GM18519 (cell line): ENCODE measurements around the gene IFNLR1.
"Not testable (repeated sequence)": the region's sequence is repeated elsewhere in the genome, so short reads cannot be mapped to it uniquely, and the experiment has no call there.

Experiments
- ATAC-seq: cut with Tn5 transposase; IDR thresholded peaks from one replicate; pipeline ENCODE4 v1.9.1; 2021; ENCODE audit warnings: mild to moderate bottlenecking, moderate library complexity; ENCODE audit not compliant: unreplicated experiment, low FRiP score

IFNLR1 gene

DNA sequence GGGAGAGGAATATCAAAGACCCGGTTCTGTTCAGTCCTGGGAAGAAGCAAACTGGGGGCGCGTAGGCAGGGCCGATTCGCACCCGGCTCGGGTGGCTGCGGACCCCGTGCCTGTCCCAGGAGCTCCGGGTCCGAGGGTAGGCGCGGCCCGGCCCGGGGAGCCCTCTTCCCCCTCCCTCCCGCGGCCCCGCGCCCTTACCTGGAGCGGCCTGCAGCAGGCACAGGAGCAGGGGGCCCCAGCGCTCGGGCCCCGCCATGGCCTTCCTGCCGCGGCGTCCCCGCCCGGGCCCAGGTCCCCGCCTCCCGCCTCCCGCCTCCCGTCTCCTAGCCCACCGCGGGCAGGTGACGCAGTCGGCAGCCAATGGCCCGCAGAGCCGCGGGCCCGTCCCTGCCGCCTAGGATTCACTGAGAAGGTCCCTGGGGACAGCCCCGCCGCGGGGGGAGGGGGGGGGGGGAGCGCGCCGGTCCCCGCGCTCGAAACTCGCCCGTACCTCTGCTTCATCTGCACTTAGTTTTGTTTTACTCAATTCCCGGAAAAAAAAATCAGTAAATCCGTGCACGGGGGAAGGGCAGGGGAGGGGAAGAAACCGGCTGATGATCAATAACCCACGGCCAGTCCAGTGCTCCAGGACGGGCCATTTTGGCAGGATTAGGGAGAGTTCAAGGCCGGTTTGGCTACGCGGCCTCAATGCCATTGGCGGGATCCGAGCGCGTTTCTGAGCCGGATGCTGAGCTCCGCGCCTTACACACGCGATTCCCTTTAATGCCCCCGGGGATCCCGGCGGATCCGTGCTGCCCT, at the start of gene IFNLR1:
Gene IFNLR1, minus strand, starts transcription at position 297 of the 798 bp plus-strand sequence. Its CDS starts 41 bp downstream, at position 256.
- no peak for ATAC-seq

GRCh38 chr1:24235921-24236788, 49.1 kb upstream of the IFNLR1 start:
- ATAC-seq = no peak

GRCh38 chr1:24233684-24234600, 46.9 kb upstream of the IFNLR1 start:
- ATAC-seq = no peak

GRCh38 chr1:24231701-24232100, 44.6 kb upstream of the IFNLR1 start:
- ATAC-seq = no peak

- no peak for ATAC-seq
Measured at GRCh38 chr1:24228311-24228710, 41.2 kb upstream of the IFNLR1 start.

DNA sequence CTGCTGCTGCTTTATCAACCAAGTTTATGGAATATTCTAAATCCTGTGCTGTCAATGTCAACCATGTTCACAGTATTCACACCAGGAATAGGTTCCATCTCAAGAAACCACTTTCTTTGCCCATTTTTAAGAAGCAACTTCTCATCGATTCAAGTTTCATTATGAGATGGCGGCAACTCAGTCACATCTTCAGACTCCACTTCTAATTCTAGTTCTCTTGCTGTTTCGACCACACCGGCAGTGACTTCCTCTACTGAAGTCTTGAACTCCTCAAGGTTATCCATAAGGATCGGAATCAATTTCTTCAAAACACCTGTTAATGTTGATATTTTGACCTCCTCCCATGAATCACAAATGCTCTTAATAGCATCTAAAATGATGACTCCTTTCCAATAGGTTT, 39.7 kb upstream of the IFNLR1 start:
- no peak for ATAC-seq

- ATAC-seq = no peak
Measured at GRCh38 chr1:24224761-24225160, 37.7 kb upstream of the IFNLR1 start.

GRCh38 chr1:24224086-24224485, 37.0 kb upstream of the IFNLR1 start:
- ATAC-seq = no peak

DNA sequence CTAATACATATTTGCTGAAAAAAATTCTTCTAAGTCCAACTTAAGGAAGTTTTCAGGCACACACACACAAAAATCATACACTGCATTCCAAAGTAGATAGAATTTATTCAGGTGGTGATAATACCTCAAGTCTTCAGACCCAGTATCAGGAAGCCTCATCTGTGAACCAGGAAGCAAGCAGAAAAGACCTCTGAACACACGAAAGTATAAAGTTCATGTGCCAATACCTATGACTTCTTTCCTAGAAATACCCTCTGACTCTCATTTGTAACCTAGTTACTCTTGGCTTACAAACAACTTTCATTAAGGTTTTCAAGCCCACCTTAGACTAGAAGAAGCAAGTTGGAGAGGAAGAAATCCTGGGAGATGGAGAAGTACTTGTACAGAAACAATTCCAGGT, 35.7 kb upstream of the IFNLR1 start:
- no peak for ATAC-seq

DNA sequence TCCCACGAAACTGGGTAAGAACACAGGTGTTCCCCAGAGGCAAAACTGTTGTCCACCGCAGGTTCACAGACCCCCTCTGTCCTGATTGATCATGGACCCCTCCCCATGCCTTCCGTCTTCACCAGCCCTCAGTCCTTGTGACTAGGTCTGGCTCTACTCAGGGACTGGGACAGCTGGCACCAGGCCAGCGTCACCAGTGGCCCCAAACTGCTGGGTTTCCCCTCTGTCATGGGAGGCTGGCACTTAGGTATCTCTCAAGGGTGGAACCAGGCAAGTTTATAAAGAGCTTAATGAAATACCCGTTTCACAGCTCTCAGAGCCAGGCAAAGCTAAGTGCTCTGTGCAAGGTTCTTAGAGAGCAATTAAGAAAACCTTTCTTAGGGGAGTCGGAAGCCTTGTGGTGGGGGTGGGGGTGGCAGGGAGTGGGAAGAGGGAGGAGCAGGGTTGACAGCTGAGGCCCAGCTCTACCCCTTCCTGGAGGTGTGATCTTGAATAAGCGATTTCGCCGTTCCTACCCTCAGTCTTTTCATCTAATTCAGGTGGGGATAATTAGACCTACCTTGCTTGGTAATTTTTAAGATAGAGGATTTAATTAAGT, 35.0 kb upstream of the IFNLR1 start:
- no peak for ATAC-seq

- no peak for ATAC-seq
Measured at GRCh38 chr1:24221246-24221645, 34.2 kb upstream of the IFNLR1 start.

GRCh38 chr1:24216276-24217074, 29.4 kb upstream of the IFNLR1 start:
- no peak for ATAC-seq

DNA sequence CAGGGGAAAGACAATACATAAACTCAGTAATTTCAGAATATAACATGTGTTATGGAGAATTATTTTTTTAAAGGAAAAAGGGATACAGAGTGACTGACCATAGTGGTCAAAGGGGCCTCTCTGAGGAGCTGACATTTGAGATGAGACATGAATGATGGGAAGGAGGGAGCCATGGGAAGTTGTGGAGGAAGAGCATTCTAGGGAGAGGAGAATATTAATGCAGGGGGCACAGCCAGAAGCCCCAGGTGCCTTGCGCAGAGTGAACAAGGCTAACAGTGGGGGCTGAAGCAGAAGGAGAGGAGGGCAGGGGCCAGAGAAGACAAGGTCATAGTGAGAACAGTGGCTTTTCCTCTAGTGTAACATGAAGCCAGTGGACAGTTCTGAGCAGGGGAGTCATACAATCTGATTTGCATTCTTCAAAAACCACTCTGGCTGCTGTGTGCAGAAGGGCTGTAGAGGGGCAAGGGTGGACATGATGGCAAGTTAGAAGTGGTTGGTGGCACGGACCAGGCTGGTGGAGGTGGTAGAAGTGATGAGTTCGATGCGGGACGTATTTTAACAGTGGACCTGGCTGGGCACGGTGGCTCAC, 28.2 kb upstream of the IFNLR1 start:
- ATAC-seq = no peak

- ATAC-seq = no peak
Measured at GRCh38 chr1:24212376-24212775, 25.3 kb upstream of the IFNLR1 start.

DNA sequence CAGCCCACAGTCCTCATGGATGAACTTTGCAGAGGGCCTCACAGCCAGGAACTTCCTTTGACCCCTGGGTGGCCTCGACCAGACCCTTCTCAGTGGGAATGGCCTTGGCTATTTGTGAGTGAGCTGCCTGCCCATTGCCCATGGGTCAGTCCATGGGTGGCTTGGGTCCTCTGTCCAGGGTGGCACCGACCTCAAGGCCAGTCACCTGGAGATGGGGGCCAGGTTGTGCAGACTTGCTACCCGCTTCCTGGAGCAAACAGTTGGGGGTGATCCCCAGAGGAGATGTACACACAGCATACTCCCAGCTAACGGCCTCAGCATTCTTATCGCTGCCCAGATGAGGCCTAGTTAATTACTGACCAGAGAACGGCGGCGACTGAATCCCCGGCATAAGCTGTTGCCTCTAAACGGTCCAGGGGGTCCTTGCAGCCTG, 23.1 kb upstream of the IFNLR1 start:
- ATAC-seq = no peak

- ATAC-seq = no peak
Measured at GRCh38 chr1:24209097-24209496, 22.0 kb upstream of the IFNLR1 start.

DNA sequence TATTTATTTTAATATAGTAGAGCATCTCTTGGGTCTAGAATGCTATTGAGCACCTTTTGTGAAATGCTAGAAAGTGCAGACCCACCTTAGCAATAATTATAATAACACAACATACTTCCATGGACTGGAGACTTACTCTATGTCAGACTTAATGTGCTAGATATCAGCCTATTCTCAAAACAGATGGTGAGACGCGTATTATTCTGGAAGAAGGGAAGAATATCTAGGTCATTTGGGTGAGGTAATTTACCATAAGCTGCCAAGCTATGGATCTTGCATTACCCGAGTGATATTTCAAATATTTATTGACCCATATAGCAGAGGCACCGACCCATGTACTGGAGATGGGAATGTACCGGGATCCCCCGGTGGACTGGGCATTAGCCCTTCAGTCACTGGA, 20.6 kb upstream of the IFNLR1 start:
- ATAC-seq = no peak

DNA sequence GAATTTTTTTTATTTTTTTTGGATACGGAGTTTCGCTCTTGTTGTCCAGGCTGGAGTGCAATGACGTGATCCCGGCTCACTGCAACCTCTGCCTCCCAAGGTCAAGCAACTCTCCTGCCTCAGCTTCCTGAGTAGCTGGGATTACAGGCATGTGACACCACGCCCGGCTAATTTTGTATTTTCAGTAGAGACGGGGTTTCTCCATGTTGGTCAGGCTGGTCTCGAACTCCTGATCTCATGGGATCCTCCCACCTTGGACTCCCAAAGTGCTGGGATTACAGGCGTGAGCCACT, 20.3 kb upstream of the IFNLR1 start:
- ATAC-seq = not testable (repeated sequence)
